Activated CD8-positive, alpha-beta T cell treated with anti-CD3 and anti-CD28 coated beads for 36 hours (primary cell): ENCODE results near the gene NT5C3B. TPM values are rescaled to one million over a fixed set of nuclear protein-coding genes. Genes with fewer than 3 reads are reported as not detected.
"Not testable (repeated sequence)": the region's sequence is repeated elsewhere in the genome, so short reads cannot be mapped to it uniquely, and the experiment has no call there.

Experiments used
- ATAC-seq: fragments of 200-7000 bp; cut with Tn5 transposase; one replicate; pipeline ENCODE4 v1.10.0; 2021; ENCODE audit warnings: mild to moderate bottlenecking, moderate library complexity
- CTCF ChIA-PET: fragments of 350-600 bp; sonication (Branson Sonifier 250); formaldehyde crosslinking; loops from one replicate; lab custom pipeline; 2021; ENCODE audit warnings: antibody characterized with exemption; lab: Charles Lee
- POLR2A ChIA-PET: fragments of 350-600 bp; sonication (Branson Sonifier 250); formaldehyde crosslinking; loops from one replicate; lab custom pipeline; 2021; ENCODE audit warnings: antibody characterized with exemption; lab: Charles Lee
- DNase-seq: peaks from one replicate; pipeline ENCODE4 v3.0.0-alpha.2; 2020
- H3K27ac Mint-ChIP-seq: one replicate; pipeline ENCODE4 v1.8.0; 2021; ENCODE audit warnings: mild to moderate bottlenecking, mixed read lengths
- H3K27me3 Mint-ChIP-seq: one replicate; pipeline ENCODE4 v1.8.0; 2021; ENCODE audit warnings: mixed read lengths
- H3K36me3 Mint-ChIP-seq: one replicate; pipeline ENCODE4 v1.8.0; 2021; ENCODE audit warnings: low read depth, mixed read lengths
- H3K4me1 Mint-ChIP-seq: one replicate; pipeline ENCODE4 v1.8.0; 2021; ENCODE audit warnings: low read depth, mixed read lengths
- H3K4me3 Mint-ChIP-seq: one replicate; pipeline ENCODE4 v1.8.0; 2021; ENCODE audit warnings: mild to moderate bottlenecking, moderate library complexity, mixed read lengths
- H3K9me3 Mint-ChIP-seq: one replicate; pipeline ENCODE4 v1.8.0; 2021; ENCODE audit warnings: mixed read lengths
- CTCF ChIP-seq: fragments of 200-600 bp; IDR thresholded peaks from one replicate; pipeline ENCODE4 v1.8.0; 2022; ENCODE audit warnings: antibody characterized with exemption, mild to moderate bottlenecking
- intact Hi-C: fragments of 100-400 bp; cut with micrococcal nuclease; formaldehyde crosslinking; loops from one replicate; pipeline ENCODE4 v1.10.0; 2022
- total RNA-seq, 2 experiments: library from RNA; stranded (reverse); gene quantifications; one replicate each; pipeline ENCODE4 v1.2.3, GENCODE V29; 2021

NT5C3B gene
- total RNA-seq, 2 experiments from 2014 or later: 30.5 to 32.3 TPM

GRCh38 chr17:41835214-41835799, 725 bp downstream of the NT5C3B start:
- Mint-ChIP-seq H3K36me3 (peaks cover 14% of the 10 kb centered on the region), H3K27me3 (peaks cover 3% of the 10 kb centered on the region), H3K27ac (peak overlapping the region; percentile 78), H3K9me3 (no peaks in the 10 kb centered on the region), H3K4me1 (peaks cover 13% of the 10 kb centered on the region), H3K4me3 (peak overlapping the region; percentile 83)
- ChIA-PET POLR2A (interaction anchor here (1.2 to 2.1 kb wide), 5 partner anchors 7 to 144 kb away, joined by 3 to 6 read pairs (median 3); partner anchors contain the start of genes FKBP10, KLHL11 and P3H4), CTCF (interaction anchor here (1.0 to 2.8 kb wide), 6 partner anchors 16 to 172 kb away, joined by 3 to 10 read pairs (median 3); no protein-coding TSS in a partner anchor)
- ATAC-seq (no peak), DNase-seq (no peak)
- TF ChIP-seq CTCF: no peak
- intact Hi-C loops: no loop called here

GRCh38 chr17:41829961-41830360, 6.1 kb downstream of the NT5C3B start:
- DNase-seq, intact Hi-C loops, H3K4me3 Mint-ChIP-seq, H3K27ac Mint-ChIP-seq, H3K9me3 Mint-ChIP-seq, ATAC-seq, H3K4me1 Mint-ChIP-seq, H3K27me3 Mint-ChIP-seq: not testable (repeated sequence)
- ChIA-PET POLR2A (interaction anchor here (0.7 to 1.5 kb wide), 6 partner anchors 12 to 81 kb away, joined by 3 to 4 read pairs (median 4); partner anchors contain the start of gene P3H4), CTCF (interaction anchor here (0.6 to 3.0 kb wide), 6 partner anchors 12 to 510 kb away, joined by 3 to 9 read pairs (median 4); partner anchors contain the start of gene P3H4)
- peaks cover 16% of the 10 kb centered on the region for H3K36me3 Mint-ChIP-seq

GRCh38 chr17:41825175-41825845, 10.7 kb downstream of the NT5C3B start:
- ATAC-seq: no peak
- Mint-ChIP-seq H3K9me3 (no peaks in the 10 kb centered on the region), H3K4me3 (no peak overlapping the region), H3K36me3 (peaks cover 3% of the 10 kb centered on the region), H3K4me1 (no peaks in the 10 kb centered on the region), H3K27me3 (no peaks in the 10 kb centered on the region), H3K27ac (no peak overlapping the region)
- ChIA-PET POLR2A (interaction anchor here (0.9 kb wide), 1 partner anchor 11 kb away, joined by 4 read pairs; no protein-coding TSS in a partner anchor), CTCF (interaction anchor here (0.6 to 1.7 kb wide), 2 partner anchors 14 to 129 kb away, joined by 3 to 4 read pairs; partner anchors contain the start of gene P3H4)
- no peak for TF ChIP-seq CTCF
- intact Hi-C loops: no loop called here
- DNase-seq: no peak

- Mint-ChIP-seq H3K27ac (no peak overlapping the region), H3K36me3 (peaks cover 3% of the 10 kb centered on the region), H3K27me3 (no peaks in the 10 kb centered on the region), H3K9me3 (no peaks in the 10 kb centered on the region), H3K4me3 (no peak overlapping the region), H3K4me1 (no peaks in the 10 kb centered on the region)
- POLR2A ChIA-PET: interaction anchor here (0.6 kb wide), 2 partner anchors 12 to 133 kb away, joined by 3 read pairs; partner anchors contain the start of gene NT5C3B
- intact Hi-C loops: no loop called here
- CTCF ChIA-PET: no interaction called here
- TF ChIP-seq CTCF: no peak
- no peak for ATAC-seq
- no peak for DNase-seq
These were observed 11.9 kb downstream of the NT5C3B start for GRCh38 chr17:41824086-41824485.

- H3K27me3 Mint-ChIP-seq: no peaks in the 10 kb centered on the region
- ATAC-seq (no peak), DNase-seq (no peak)
- H3K4me1 Mint-ChIP-seq: no peaks in the 10 kb centered on the region
- ChIA-PET POLR2A (interaction anchor here (0.6 kb wide), 1 partner anchor 12 kb away, joined by 3 read pairs; the partner anchor contains the start of gene NT5C3B), CTCF (no interaction called here)
- no peak overlapping the region for H3K4me3 Mint-ChIP-seq
- intact Hi-C loops: no loop called here
- H3K9me3 Mint-ChIP-seq: no peaks in the 10 kb centered on the region
- H3K36me3 Mint-ChIP-seq: peaks cover 3% of the 10 kb centered on the region
- no peak for TF ChIP-seq CTCF
- no peak overlapping the region for H3K27ac Mint-ChIP-seq
These were observed 12.5 kb downstream of the NT5C3B start for GRCh38 chr17:41823580-41823979.
